H1 (cell line): ENCODE data around the gene CTDP1. TPM values are rescaled to one million over a fixed set of nuclear protein-coding genes. Genes with fewer than 3 reads are reported as not detected.

Experiments used
- CBX8 ChIP-seq: fragments of 300-800, 300-1000 bp; sonication (generic); IDR thresholded peaks from 2 replicates; pipeline ENCODE4 v1.7.1; 2016; ENCODE audit warnings: low read depth, low read length, borderline replicate concordance
- CTBP2 ChIP-seq: IDR thresholded peaks from 2 replicates; pipeline ENCODE4 v1.7.0; 2011; ENCODE audit warnings: borderline replicate concordance, mild to moderate bottlenecking, moderate library complexity, mixed read lengths, low read length; ENCODE audit not compliant: insufficient read depth, insufficient read length
- HDAC2 ChIP-seq, 2 experiments: fragments of 300-600 bp in 1 of 2; sonication (generic) in 1 of 2; IDR thresholded peaks; 2 replicates each; pipeline ENCODE4 v1.6.1; 2011 to 2012; ENCODE audit warnings: low read depth in 2 of 2, low read length in 2 of 2, mild to moderate bottlenecking in 2 of 2, moderate library complexity in 2 of 2, borderline replicate concordance in 1 of 2, inconsistent platforms in 1 of 2
- JUND ChIP-seq: IDR thresholded peaks from 2 replicates; pipeline ENCODE4 v1.6.1; 2011; ENCODE audit warnings: mild to moderate bottlenecking, improper control_type of control experiment, low read length
- KDM1A ChIP-seq: fragments of 200-600, 300-600 bp; sonication (generic); IDR thresholded peaks from 2 replicates; pipeline ENCODE4 v1.7.1; 2016; ENCODE audit warnings: mild to moderate bottlenecking, low read length, borderline replicate concordance
- SP4 ChIP-seq: IDR thresholded peaks from 2 replicates; pipeline ENCODE4 v1.6.1; 2012; ENCODE audit warnings: low read length, inconsistent platforms
- polyA plus RNA-seq, 7 experiments: library from polyadenylated mRNA; depleted of rRNA in 3 of 7; stranded (reverse) in 5 of 7; unstranded in 2 of 7; fragments of >200 nt in 5 of 7; fragments of 200-250 nt in 2 of 7; gene quantifications; 1 replicate in 5 of 7; 2 replicates in 1 of 7; 4 replicates in 1 of 7; pipeline versions ENCODE4 v1.2.1 to v1.2.3, GENCODE V29; 2011 to 2013; ENCODE audit warnings: missing spikeins in 2 of 7, mixed read lengths in 2 of 7
- total RNA-seq: library from RNA; stranded (reverse); fragmentation: NEBNext Ultra II Directional; extraction: Animal tissue kit (Norgen Biotek cat#: 25700); gene quantifications from 2 replicates; pipeline ENCODE4 v1.2.1, GENCODE V29; 2021
- TF ChIP-seq, protein P1 (sequence below): IDR thresholded peaks from 2 replicates; pipeline ENCODE4 v1.6.1; 2012; ENCODE audit warnings: inconsistent platforms
- TF ChIP-seq, protein P2 (sequence below): IDR thresholded peaks from 2 replicates; pipeline ENCODE4 v1.6.1; 2011; ENCODE audit warnings: low read depth, mild to moderate bottlenecking, low read length; ENCODE audit not compliant: insufficient read depth

Gene CTDP1
- total and polyA plus RNA-seq, 2 of the 8 experiments (the other 6 are each of a cell fraction or from before 2014, with no cell fraction given): 16.6 to 37.0 TPM

DNA sequence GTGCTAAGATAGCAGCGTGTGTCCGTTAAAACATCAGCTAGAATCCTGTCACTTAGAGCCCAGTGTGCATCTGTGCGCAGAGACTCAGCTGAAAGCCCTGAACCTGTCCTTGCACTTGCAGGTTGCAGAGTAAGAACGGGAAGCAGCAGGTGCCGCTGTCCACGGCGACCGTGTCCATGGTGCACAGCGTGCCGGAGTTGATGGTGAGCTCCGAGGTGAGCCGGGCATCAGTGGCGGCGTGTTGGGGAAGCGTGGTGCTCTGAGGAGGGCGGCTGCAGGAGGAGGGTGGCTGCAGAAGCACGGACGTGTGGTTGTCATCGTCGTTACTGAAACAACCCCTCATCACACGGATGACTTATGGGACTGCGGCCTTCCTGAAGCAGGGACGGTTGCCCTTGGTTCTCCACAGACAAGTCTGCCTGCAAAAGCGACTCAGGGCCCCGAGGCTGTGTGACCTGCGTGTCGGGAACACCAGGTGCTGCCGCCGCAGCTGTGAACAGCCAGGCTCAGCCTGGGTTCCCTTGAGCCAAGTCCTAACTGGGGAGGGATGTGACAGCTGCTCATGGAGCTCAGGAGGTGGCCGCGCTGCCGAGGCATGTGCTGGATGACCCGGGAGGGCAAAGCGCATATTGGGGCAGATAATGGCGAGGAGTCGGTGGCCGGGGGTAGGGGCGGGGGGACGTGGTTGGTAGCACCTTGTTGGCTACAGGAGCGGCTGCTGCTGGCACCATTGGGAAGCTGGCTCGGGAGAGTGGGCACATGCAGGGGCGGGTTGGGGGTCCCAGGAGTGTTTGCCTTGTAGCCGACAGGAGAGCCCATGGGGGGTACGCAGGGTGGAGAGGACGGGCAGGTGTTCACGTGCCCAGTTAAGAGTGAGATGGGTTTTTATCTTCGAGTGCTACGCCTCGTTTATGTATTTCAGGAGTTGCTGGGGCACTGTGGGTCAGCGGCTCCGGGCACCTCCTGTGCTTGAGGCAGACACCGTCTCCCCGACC, 16.6 kb downstream of the CTDP1 start (continued):
- TF ChIP-seq KDM1A: no peak
- TF ChIP-seq SP4: no peak
- TF ChIP-seq CTBP2: no peak
- no peak for TF ChIP-seq HDAC2 (IDR thresholded peaks at IDR 0.05; ENCODE audit: borderline replicate concordance in 1 of 2, low read depth in 2 of 2, low read length in 2 of 2)
- TF ChIP-seq, protein P1, sequence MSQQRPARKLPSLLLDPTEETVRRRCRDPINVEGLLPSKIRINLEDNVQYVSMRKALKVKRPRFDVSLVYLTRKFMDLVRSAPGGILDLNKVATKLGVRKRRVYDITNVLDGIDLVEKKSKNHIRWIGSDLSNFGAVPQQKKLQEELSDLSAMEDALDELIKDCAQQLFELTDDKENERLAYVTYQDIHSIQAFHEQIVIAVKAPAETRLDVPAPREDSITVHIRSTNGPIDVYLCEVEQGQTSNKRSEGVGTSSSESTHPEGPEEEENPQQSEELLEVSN: no peak
- TF ChIP-seq, protein P2, sequence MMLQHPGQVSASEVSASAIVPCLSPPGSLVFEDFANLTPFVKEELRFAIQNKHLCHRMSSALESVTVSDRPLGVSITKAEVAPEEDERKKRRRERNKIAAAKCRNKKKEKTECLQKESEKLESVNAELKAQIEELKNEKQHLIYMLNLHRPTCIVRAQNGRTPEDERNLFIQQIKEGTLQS: no peak
- no peak for TF ChIP-seq CBX8
- no peak for TF ChIP-seq JUND
